Ectodermal cell (in vitro differentiated cells): ENCODE results near the gene ZNF362.
"Not testable (repeated sequence)": the region's sequence is repeated elsewhere in the genome, so short reads cannot be mapped to it uniquely, and the experiment has no call there.

Source experiments
- H3K27ac ChIP-seq: 2 replicates; pipeline ENCODE4 v1.7.0; 2013; ENCODE audit warnings: mild to moderate bottlenecking, low read depth, low read length; ENCODE audit not compliant: insufficient read depth, poor library complexity, severe bottlenecking
- H3K27me3 ChIP-seq: 2 replicates; pipeline ENCODE4 v1.7.0; 2013; ENCODE audit warnings: mild to moderate bottlenecking, low read length; ENCODE audit not compliant: insufficient read depth, control insufficient read depth, poor library complexity, severe bottlenecking
- H3K36me3 ChIP-seq: one replicate; pipeline ENCODE4 v1.7.0; 2013; ENCODE audit warnings: low read length; ENCODE audit not compliant: control insufficient read depth, insufficient read depth
- H3K4me1 ChIP-seq: one replicate; pipeline ENCODE4 v1.7.0; 2013; ENCODE audit warnings: low read length; ENCODE audit not compliant: control insufficient read depth, insufficient read depth
- H3K4me3 ChIP-seq: 2 replicates; pipeline ENCODE4 v1.7.0; 2013; ENCODE audit warnings: low read depth, low read length, control low read depth; ENCODE audit not compliant: insufficient read depth
- H3K9me3 ChIP-seq: 2 replicates; pipeline ENCODE4 v1.7.0; 2013; ENCODE audit warnings: mild to moderate bottlenecking, low read length, moderate library complexity; ENCODE audit not compliant: control insufficient read depth
- WGBS, 2 experiments: methylation state at CpG; one replicate each; pipeline ENCODE4 v1.1.7; 2013; ENCODE audit warnings: missing lambda C conversion rate in 2 of 2; 5-methylcytosine and 5-hydroxymethylcytosine counted together

ZNF362 gene

GRCh38 chr1:33282791-33283190, 26.5 kb downstream of the ZNF362 start:
- Histone ChIP-seq H3K4me1 (no peaks in the 10 kb centered on the region), H3K9me3 (no peaks in the 10 kb centered on the region), H3K36me3 (peaks cover 33% of the 10 kb centered on the region), H3K27ac (no peak overlapping the region), H3K4me3 (no peak overlapping the region), H3K27me3 (no peaks in the 10 kb centered on the region)
- 95 to 96% methylated on average over 3 of the region's 3 CpGs for WGBS, 2 experiments

- Histone ChIP-seq H3K36me3 (peaks cover 35% of the 10 kb centered on the region), H3K4me3 (no peak overlapping the region), H3K27ac (no peak overlapping the region), H3K27me3 (no peaks in the 10 kb centered on the region), H3K4me1 (no peaks in the 10 kb centered on the region), H3K9me3 (no peaks in the 10 kb centered on the region)
- 91 to 96% methylated on average over 5 to 6 of the region's 6 CpGs for WGBS, 2 experiments
These were observed 27.8 kb downstream of the ZNF362 start for GRCh38 chr1:33284049-33284448.

GRCh38 chr1:33286451-33287185, 30.3 kb downstream of the ZNF362 start:
- H3K27me3 ChIP-seq, result no peaks in the 10 kb centered on the region
- H3K36me3 ChIP-seq, result peaks cover 23% of the 10 kb centered on the region
- no peak overlapping the region for H3K27ac ChIP-seq
- 92 to 96% methylated on average over 8 of the region's 8 CpGs for WGBS, 2 experiments
- H3K9me3 ChIP-seq, result no peaks in the 10 kb centered on the region
- no peaks in the 10 kb centered on the region for H3K4me1 ChIP-seq
- H3K4me3 ChIP-seq, result no peak overlapping the region

GRCh38 chr1:33287317-33287716, 31.0 kb downstream of the ZNF362 start:
- Histone ChIP-seq H3K9me3 (no peaks in the 10 kb centered on the region), H3K4me3 (no peak overlapping the region), H3K4me1 (no peaks in the 10 kb centered on the region), H3K27me3 (no peaks in the 10 kb centered on the region), H3K27ac (no peak overlapping the region), H3K36me3 (peaks cover 17% of the 10 kb centered on the region)
- WGBS, 2 experiments, result 92 to 98% methylated on average over 1 to 2 of the region's 2 CpGs

GRCh38 chr1:33288976-33289857, 32.9 kb downstream of the ZNF362 start:
- no peaks in the 10 kb centered on the region for H3K27me3 ChIP-seq
- H3K4me1 ChIP-seq, result no peaks in the 10 kb centered on the region
- WGBS, 2 experiments, result 94 to 95% methylated on average over 16 of the region's 16 CpGs
- no peak overlapping the region for H3K27ac ChIP-seq
- H3K9me3 ChIP-seq, result no peaks in the 10 kb centered on the region
- H3K4me3 ChIP-seq, result no peak overlapping the region
- H3K36me3 ChIP-seq, result peaks cover 13% of the 10 kb centered on the region

- WGBS, 2 experiments, result 97 to 98% methylated on average over 3 of the region's 3 CpGs
- no peak overlapping the region for H3K4me3 ChIP-seq
- peaks cover 13% of the 10 kb centered on the region for H3K36me3 ChIP-seq
- no peaks in the 10 kb centered on the region for H3K9me3 ChIP-seq
- H3K4me1 ChIP-seq, result no peaks in the 10 kb centered on the region
- H3K27me3 ChIP-seq, result no peaks in the 10 kb centered on the region
- H3K27ac ChIP-seq, result no peak overlapping the region
These were observed 33.5 kb downstream of the ZNF362 start for GRCh38 chr1:33289858-33290154.

GRCh38 chr1:33290615-33291014, 34.3 kb downstream of the ZNF362 start:
- H3K27ac ChIP-seq, H3K27me3 ChIP-seq, H3K4me1 ChIP-seq, H3K4me3 ChIP-seq, H3K9me3 ChIP-seq: not testable (repeated sequence)
- H3K36me3 ChIP-seq, result peaks cover 13% of the 10 kb centered on the region
- WGBS, 2 experiments, result 86% methylated on average over 1 of the region's 2 CpGs

GRCh38 chr1:33292726-33293340, 36.5 kb downstream of the ZNF362 start:
- Histone ChIP-seq H3K4me1 (no peaks in the 10 kb centered on the region), H3K36me3 (peaks cover 24% of the 10 kb centered on the region)
- 94 to 96% methylated on average over 13 of the region's 13 CpGs for WGBS, 2 experiments

GRCh38 chr1:33294071-33295010, 38.0 kb downstream of the ZNF362 start:
- H3K9me3 ChIP-seq, result no peaks in the 10 kb centered on the region
- H3K27ac ChIP-seq, result no peak overlapping the region
- H3K4me1 ChIP-seq, result no peaks in the 10 kb centered on the region
- WGBS, 2 experiments, result 95 to 96% methylated on average over 13 of the region's 13 CpGs
- H3K4me3 ChIP-seq, result no peak overlapping the region
- H3K36me3 ChIP-seq, result peaks cover 22% of the 10 kb centered on the region
- no peaks in the 10 kb centered on the region for H3K27me3 ChIP-seq

More at GRCh38 chr1:33292726-33293340, 36.5 kb downstream of the ZNF362 start:
- H3K27me3 ChIP-seq, result no peaks in the 10 kb centered on the region
- no peak overlapping the region for H3K27ac ChIP-seq
- no peaks in the 10 kb centered on the region for H3K9me3 ChIP-seq
- H3K4me3 ChIP-seq, result no peak overlapping the region
